Left forelimb (tissue), 1 donor: ENCODE results near the gene PLRG1.
A peak's percentile ranks its signal among the peaks of the same experiment; 100 is the strongest.
"Not testable (repeated sequence)": the region's sequence is repeated elsewhere in the genome, so short reads cannot be mapped to it uniquely, and the experiment has no call there.

Experiments used
- DNase-seq: peaks from one replicate; pipeline ENCODE4 v3.0.0-alpha.2; 2018; ENCODE audit warnings: low spot score

Gene PLRG1

DNA sequence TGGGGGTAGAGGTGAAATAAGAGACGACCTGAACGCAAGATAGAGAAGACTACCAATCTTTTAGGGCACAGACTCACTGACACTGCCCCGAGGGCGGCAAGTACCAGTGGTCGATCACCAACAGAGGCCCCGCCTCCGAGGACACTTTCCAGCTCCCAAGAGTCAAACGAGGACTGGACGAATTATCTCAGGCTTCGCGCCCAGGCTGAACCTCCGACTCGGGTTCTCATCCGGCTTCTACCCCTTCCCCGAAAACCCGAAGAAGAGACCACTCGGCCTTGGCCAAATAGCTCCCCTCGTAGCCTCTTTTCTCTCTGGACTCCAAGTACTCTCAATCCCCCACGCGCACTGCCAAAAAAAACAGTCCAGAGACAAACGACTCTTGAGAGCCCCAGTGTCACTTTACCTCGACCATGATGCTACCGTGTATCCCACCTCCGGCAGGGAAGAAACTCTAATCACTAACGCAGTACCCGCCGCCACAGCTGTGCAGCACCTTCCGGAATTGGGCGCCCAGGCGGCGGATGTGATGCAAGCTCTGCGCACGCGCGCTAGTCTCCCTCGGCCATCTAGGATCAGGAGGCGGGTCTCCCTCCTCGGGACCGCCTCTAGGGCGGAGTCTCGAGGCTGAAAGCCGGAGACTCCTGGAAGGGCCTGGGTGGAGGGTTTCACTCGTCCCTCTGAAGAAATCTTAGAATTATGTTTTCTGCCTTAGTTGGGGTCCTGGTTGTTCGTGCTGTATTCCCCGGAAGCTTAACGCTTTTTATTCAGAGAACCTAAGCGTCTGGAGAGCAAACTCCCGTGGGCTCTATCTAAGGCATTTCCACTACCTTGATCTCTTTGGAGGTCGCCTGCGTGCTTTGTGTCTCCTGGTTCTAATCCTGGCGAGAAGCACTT, at the start of gene PLRG1:
Gene PLRG1 (minus strand): TSS at position 507 of the 897 bp plus-strand sequence. CDS start 92 bp downstream, at position 415.
- peak; percentile 99 for DNase-seq

DNA sequence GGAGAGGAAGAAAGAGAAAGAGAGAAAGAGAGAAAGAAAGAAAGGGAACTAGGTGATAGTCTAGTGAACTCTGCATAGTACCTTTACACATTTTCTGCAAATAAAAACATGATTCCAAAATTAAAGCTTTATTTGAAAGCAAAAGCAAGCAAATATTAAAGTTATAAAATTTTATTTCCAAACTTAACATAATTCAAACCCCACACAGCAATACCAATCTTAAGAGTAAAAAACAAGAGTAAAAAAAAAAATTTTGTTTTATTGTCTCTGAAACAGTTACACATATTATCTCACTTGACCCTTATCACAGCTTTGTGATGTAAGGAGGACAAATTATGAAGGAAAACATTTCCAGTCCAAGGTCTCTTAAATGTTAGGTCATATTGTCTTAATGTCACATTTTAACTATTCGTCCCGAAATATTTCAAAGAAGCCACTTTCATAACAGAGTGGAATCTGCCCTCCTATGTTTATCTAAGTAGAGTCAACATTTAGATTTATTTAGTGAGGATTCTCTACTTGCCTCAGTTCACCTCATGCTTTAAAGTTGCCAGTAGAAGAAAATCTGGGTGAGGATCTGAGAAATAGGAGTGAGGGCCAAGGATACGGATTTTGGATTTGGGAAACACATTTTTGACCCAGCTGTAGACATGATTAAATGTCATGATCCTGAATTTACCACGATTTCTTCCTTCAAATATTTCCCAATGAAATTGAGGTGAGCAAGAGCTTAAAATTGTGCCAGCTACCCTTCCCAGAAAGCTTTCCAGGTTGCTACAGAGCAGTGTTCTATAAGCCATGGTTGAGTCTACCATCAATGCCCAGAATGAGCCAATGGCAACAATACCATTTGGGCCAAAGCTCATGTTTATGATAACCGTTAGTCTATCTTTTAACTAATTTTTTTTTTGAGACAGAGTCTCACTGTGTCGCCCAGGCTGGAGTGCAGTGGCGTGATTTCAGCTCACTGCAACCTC, 47.9 kb upstream of the PLRG1 start:
- DNase-seq, result no peak

- DNase-seq, result not testable (repeated sequence)
Observed at GRCh38 chr4:154597281-154597680, 47.1 kb upstream of the PLRG1 start.

DNA sequence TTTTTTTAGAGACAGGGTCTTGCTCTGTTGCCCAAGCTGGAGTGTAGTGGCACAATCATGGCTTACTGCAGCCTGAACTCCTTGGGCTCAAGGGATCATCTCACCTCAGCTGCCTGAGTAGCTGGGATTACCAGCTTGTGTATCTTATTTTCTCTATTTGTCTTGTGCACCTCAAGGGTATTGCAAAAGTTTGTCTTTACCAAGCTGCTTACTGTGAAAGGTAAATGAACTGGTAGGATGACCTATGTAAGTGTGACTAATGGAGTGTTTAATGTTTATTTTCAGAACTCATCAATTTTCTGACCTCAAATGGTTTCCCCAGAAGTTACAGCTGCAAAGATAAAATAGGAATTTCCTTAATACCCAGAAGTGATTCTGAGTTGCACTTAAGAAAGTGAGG, 45.6 kb upstream of the PLRG1 start:
- no peak for DNase-seq

- not testable (repeated sequence) for DNase-seq
Observed at GRCh38 chr4:154594343-154594742, 44.1 kb upstream of the PLRG1 start.

GRCh38 chr4:154593868-154594267, 43.7 kb upstream of the PLRG1 start:
- DNase-seq, result no peak

DNA sequence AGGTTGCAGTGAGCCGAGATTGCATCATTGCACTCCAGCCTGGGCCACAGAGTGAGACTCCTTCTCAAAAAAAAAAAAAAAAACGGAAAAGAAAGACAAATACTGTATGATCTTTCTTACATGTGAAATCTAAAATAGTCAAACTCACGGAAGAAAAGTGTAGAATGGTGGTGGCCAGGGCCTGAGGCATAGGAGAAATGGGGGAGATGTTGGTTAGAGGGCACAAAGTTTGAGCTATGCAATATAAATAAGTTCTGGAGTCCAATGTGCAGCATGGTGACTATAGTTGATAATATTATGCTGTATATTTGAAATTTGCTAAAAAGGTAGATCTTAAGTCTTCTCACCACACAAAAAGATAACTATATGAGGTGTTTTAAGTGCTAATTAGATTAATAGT, 41.7 kb upstream of the PLRG1 start:
- DNase-seq, result no peak

- no peak for DNase-seq
Observed at GRCh38 chr4:154590329-154591006, 40.3 kb upstream of the PLRG1 start, which contains the start of gene FGA. TSS of gene FGA (minus strand) at chr4:154590742. CDS start at chr4:154590687, 55 bp downstream.

- no peak for DNase-seq
Observed at GRCh38 chr4:154589296-154590197, 39.3 kb upstream of the PLRG1 start.

DNA sequence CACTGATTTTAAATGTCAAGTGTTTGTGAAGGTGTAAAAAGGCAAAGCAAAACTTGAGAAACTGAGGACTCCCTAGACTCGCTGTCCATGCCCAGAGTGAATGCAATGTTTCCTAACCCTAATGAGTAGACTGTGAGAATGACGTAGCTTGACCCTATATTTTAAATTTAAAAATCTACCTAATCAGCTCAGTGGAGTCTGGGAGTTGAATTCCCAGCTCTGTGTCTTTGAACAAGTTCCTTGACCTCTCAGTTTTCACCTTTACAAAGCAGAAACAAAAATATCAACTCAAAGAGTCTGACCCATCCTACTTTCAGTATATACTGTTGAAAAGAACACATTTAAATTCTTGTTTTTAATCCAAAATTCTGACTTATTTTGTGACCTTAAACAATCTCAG, 38.0 kb upstream of the PLRG1 start:
- DNase-seq, result no peak

DNA sequence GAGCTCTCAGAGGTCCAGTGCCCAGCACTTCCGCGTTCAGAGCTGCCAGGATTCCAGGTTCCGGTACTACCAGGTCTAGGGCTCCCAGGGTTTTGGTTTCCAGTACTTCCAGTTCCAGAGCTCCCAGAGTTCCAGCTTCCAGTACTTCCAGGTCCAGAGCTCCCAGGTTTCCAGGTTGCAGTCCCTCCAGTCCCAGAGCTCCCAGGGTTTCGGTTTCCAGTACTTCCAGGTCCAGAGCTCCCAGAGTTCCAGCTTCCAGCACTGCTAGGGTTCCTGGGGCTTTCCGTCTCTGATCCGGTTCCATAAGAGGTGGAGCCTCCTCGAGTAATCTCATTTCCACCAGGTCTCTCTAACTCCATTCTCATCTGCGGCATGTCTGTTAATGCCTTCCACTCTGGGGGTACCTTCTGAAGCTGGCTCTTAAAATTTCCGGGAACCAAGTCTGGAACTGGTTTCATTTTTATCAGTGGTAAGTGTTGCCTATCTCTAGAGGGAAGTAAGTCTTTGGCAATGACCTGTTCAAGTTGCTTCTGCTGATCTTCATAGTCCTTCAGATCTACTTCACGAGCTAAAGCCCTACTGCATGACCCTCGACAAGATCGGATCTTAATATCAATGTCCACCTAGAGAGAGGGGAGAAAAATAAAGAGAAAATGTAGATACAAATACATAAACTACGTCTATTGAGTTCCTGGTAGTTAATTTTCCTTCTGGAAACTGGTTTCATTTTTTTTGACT, 36.3 kb upstream of the PLRG1 start:
- DNase-seq, result no peak

- DNase-seq, result no peak
Observed at GRCh38 chr4:154585369-154586018, 35.3 kb upstream of the PLRG1 start.

GRCh38 chr4:154584259-154584658, 34.1 kb upstream of the PLRG1 start:
- no peak for DNase-seq

GRCh38 chr4:154583677-154584076, 33.5 kb upstream of the PLRG1 start:
- DNase-seq, result no peak

- DNase-seq, result no peak
Observed at GRCh38 chr4:154583230-154583629, 33.0 kb upstream of the PLRG1 start.

DNA sequence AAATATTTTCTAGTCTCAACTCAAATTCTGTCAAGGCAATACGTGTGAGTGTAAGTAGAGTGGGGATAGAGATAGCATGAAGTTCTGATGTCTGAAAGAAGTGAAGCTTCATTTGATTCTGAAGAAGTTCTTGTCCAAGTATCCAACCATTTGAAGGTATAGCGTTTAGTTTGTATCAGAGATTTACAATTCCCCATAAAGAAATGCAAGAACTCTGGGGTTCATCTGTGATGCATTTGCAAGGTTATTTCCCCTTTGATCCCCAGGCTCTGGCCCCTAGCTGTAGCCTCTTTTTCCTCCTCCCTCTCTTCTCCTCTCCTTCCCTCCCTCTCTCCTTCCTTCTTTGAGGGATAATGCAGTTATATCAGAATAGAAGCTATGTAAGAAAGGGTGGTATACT, 32.5 kb upstream of the PLRG1 start:
- no peak for DNase-seq

GRCh38 chr4:154579927-154580326, 29.7 kb upstream of the PLRG1 start:
- no peak for DNase-seq

- no peak for DNase-seq
Observed at GRCh38 chr4:154578919-154579318, 28.7 kb upstream of the PLRG1 start.

DNA sequence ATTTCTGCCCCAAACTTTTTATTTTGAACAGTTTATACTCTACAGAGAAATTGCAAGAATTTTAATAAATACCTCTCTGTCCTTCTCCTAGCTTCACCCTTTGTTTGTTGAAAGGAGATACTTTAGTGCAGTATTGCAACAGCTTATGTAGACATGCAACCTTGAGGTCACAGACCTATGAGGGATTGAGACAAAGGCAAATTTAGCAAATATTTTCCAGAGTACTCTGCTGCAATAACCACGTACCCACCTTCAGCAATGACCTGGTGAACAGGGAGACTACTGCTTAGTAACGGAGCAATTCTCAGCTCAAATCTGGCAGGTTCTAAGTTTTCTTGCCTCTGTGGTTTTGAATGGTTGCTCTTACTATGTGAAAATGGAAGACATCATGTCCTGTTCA, 27.1 kb upstream of the PLRG1 start:
- DNase-seq, result no peak

GRCh38 chr4:154574311-154574710, 24.1 kb upstream of the PLRG1 start:
- DNase-seq, result no peak
